GM19468 (cell line): ENCODE measurements around the gene TACR2.
"Not testable (repeated sequence)": the region's sequence is repeated elsewhere in the genome, so short reads cannot be mapped to it uniquely, and the experiment has no call there.

Source experiments
- ATAC-seq: cut with Tn5 transposase; IDR thresholded peaks from one replicate; pipeline ENCODE4 v1.9.1; 2021; ENCODE audit warnings: mild to moderate bottlenecking, moderate library complexity, moderate number of reproducible peaks; ENCODE audit not compliant: unreplicated experiment; ENCODE audit errors: extremely low read depth

The TACR2 gene

DNA sequence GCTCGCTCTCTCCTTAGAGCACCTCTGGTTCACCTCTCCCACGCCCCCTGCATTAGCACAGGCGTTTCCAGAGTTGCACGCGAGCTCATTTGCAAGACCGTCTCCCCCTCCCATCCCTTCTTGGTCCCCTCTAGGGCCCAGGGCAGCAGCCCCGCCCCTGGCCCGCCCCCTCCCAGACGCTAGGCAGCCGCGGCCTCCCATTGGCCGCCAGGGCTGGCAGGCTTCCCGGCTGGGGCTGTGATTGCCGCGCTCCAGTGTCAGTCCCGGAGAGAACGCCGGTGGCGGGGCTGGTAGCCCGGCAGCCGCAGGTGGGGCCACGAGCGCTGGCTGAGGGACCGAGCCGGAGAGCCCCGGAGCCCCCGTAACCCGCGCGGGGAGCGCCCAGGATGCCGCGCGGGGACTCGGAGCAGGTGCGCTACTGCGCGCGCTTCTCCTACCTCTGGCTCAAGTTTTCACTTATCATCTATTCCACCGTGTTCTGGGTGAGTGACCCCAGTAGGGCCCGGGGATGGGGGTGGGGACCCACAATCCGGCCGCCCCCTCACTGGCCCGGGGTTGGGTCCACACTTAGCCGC lies 34.6 kb upstream of the TACR2 start, which contains the start of gene TSPAN15:
Gene TSPAN15 (plus strand): TSS at position 257 of the 575 bp plus-strand sequence. CDS start 130 bp downstream, at position 387.
- no peak for ATAC-seq

DNA sequence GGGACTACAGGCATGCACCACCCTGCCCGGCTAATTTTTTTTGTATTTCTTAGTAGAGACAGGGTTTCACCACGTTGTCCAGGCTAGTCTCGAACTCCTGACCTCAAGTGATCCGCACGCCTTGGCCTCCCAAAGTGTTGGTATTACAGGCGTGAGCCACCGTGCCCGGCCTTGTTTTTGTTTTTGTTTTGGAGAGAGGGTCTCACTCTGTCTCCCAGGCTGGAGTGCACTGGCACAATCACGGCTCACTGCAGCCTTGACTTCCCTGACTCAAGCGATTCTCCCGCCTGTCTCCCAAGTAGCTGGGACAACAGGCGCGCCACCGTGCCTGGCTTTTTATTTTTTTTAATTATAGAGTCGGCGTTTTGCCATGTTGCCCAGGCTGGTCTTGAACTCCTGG lies 33.7 kb upstream of the TACR2 start:
- not testable (repeated sequence) for ATAC-seq

DNA sequence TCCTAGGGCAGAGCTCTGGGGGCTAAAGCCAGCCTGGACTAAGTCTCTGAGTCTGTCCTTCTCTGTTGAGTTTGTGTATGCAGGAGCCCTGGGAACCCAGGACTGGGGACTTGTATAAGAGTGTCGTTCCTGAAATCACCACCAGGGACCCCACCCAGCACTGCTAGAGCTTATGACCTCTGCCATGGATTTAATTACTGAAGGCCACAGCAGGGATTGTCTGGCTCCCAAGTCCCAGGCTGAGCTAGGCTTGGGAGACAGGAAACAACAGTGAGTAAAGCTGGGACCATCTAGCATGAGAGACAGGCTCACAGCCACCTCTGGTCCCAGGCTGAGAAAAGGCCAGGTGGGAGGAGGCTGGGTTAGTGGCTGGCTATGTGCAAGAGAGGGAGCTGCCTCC lies 33.1 kb upstream of the TACR2 start:
- ATAC-seq, result no peak

DNA sequence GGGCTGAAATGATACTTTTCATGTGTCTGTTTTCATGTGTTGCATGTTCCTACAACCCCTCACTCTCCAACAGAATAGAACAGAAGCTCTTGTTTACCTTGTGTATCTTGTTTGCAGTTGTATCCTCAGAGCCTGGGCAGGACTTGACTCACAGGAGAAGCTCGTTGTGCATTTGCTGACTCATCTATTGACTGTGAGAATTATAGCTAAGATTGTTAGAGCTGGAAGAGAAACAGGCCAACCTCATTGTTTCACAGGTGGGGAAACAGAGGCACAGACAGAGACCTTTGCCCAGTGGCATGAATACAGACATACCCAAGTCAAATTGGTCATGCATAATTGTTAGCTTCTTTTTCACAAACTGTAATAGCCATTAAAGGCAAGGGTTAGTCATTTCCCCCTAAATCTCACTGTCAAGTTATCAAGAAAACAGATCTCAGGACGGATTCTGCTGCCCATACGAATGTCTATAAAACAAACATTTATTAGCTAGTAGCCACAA lies 30.0 kb upstream of the TACR2 start:
- no peak for ATAC-seq

DNA sequence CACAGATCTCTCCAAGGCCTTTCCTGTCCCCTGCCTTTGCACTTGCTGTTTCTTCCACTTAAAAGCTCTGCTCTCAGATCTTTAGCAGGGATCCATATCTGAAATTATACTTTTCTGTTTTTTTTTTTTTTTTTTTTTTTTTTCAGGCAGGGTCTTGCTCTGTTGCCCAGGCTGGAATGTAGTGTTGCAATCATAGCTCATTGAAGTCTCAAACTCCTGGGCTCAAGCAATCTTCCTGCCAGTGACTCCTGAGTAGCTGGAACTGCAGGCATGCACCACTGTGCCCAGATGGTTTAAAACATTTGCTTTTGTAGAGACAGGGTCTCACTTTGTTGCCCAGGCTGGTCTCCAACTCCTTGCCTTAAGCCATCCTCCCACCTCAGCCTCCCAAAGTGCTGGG lies 29.5 kb upstream of the TACR2 start:
- ATAC-seq, result no peak

DNA sequence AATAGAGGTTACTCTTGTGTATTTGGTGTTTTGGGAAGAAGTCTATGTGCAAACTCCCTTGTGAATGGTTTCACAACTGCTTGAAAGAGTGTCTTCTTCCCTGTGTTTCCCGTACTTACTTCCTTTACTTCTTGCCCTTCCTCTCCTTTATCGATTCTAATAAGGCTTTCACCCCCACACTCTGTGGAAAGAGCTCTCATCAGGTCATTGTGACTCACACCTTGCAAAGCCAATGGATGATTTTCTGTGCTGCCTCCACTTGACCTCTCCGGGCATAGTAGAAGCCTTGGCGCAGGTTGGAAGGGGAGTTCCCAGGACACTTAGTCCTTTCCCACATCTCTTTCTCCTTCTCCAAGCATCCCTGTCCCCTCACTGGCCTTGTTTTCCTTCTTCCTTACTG lies 28.3 kb upstream of the TACR2 start:
- ATAC-seq, result no peak

DNA sequence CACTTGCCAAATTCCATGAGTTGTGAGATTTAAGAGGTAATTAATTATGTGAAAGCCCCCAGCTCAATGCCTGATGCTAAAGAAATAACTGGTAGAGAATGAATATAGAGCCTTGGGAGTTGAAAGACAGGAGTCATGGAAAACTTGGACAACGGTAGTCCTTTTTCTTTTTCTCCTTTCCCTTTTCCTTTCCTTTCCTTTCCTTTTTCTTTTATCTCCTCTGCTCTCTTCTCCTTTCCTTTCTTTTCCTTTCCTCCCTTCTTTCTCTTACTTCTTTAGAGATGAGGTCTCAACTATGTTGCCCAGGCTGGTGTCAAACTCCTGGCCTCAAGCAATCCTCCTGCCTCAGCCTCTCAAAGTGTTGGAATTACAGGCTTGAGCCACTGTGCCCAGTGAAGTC lies 26.6 kb upstream of the TACR2 start:
- ATAC-seq, result no peak

DNA sequence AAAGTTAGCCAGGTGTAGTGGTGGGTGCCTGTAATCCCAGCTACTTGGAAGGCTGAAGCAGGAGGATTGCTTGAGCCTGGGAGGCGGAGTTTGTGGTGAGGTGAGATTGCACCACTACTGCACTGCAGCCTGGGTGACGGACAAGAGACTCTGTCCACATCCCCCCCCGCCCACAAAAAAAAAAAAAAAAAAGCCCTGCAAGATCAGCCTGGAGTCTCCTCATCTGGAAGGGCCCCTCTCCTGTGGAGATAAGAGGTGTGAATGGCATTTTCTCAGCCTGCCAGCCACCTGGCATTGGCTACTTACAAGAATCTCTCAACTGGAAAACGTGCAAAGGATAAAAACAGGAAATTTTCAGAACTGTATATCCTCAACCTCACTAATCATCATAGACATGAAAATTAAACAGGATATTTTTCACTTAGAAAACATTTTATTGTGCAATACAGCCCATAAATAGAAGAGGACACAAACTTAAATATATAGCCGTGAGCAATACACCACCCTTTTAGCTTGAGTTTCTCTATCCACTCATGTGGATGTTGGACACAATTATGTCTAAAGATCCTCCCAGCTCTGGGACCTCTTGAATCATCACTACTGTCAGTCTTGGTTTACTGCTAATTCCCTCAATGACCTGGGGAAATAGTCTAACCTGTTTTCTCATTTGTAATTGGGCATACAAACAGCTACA lies 23.2 kb upstream of the TACR2 start:
- no peak for ATAC-seq

DNA sequence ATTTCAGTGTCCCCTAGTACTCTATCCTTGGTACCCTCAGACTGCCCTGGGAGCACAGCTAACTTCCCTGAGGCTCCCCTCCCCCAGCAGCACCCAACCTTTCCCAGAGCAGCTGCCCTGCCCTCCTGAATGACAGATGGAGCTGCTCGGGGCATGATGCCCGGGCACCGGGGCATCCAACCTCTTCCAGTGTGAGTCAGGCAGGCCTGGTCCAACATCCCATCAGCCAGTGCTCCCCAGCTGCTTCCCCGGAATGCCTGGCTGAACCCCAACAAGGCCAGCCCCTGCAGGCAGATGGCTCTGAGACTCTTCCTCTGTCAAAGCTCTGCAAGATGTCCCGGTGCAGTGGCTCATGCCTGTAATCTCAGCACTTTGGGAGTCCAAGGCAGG lies 22.6 kb upstream of the TACR2 start:
- no peak for ATAC-seq

DNA sequence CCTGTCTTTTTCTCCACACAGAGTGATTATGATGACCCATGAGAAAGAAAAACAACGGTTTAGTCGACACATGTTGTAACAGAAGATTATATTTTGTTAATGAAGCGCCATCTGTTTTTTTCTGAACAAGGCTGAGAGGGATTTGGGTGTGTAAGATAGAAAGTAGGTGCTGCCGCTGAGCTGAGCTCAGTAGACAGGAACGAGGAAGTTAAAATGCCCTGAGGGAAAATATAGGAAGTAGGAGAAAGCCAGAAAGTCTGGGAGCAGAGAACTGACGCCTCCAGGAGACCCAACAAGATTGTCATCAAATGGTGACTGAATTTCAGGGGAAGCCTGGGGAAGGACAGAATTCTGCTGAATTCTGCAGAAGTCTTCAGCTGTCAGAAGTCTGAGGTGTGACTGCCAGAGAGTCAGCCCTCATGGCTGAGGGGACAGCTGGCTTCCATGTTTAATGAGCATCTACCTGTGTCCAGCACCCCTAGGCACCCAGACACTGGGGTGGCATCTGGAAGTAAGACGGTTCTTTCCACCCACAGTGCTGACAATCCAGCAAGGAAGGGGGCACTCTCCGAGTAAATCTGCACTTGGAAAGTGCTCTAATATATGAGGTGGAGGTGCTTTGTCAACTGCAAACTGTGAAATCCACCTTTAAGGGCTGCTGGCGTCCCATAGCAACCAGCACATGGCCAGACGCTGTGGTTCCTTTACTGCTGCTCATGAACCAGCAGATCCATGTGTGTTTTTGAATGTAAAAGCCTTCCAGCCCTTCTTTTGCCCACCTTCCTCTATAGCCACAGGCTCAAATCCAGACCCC lies 22.0 kb upstream of the TACR2 start:
- ATAC-seq, result no peak

DNA sequence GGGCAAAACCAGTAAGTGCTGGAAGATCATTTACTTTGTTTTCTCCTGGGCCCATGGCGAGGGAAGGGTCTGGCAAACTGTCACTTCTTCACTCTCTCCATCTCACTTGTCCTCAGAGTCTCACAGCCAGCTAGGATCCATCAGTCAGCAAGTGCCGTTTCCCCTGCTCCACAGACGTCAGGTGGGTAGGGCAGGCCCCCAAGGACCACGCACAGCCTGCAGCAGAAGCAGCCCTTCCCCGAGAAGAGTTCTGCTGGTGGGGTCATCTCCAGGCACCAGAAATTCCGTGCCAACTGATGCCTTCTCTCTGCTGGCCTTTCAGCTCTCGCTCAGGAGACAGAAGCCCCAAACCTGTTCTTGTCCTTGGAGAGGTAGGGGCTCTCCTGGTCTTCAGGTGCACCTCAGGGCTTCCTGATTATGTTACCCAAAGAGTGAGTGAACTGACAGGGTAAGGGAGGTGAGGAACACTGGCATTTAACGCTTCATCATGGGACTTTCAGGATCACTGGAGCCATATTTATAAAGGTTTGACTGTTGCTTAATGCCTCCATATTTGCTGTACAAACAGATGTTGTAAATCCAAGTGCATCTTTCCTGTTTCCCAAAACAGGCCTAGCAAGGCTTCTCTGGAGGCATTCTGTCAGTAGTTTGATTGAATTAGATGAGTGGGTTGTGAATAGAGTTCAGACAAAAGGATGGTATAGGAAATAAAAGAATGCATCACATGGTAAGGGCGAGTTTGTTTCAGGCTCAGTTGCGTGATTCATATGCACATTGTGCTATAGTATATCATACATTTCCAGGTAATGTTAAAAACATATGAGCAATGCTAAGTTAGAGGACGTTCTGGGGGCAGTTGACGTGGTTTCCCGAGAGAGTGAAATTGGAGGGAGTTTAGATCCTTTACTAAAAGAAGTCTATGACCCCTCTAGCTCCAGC lies 20.9 kb upstream of the TACR2 start:
- ATAC-seq, result no peak

DNA sequence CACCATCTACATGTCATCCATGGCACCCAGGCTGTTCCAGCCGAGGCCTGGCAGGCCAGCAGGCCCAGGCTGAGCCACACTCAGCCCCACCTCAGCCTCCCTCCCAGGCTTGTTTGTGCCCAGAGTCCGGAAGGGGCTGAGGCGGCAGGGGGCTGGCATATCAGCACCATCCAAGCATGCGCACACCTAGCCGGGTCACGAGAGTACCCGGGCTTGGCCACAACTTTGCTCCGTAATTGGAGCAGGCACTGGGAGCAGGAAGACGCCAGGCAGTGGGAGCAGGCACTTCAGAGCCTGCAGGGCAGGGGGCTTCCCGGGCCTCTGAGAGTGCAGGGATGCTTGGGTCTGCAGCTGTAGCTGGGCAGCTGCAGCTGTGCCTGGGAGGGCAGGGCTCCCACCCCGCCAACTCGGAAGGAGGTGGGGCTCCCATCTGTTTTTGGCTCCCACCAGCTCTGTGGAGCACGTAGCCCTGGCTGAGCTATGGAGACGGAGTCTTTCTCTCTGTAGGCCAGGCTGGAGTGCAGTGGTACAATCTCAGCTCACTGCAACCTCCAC lies 19.3 kb upstream of the TACR2 start:
- ATAC-seq, result no peak

DNA sequence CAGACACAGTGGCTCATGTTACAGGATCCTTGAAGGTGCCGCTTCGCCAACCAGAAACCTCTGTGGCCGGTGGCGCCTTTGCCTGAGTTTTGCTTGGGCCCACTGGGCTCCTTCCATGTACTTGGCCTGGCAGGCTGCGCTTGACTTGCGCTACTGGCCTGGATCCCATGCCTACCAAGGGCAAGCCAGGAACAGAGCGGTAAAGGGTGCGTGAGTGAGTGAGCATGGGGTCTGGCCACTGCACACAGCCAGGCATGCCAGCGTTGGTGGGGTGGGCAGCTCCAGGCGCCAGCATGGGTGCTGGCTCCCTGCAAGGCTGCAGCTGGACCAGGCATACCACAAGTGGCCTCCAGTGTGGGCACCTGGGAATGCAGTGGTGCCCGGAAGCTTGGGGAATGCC lies 18.2 kb upstream of the TACR2 start:
- ATAC-seq, result no peak

DNA sequence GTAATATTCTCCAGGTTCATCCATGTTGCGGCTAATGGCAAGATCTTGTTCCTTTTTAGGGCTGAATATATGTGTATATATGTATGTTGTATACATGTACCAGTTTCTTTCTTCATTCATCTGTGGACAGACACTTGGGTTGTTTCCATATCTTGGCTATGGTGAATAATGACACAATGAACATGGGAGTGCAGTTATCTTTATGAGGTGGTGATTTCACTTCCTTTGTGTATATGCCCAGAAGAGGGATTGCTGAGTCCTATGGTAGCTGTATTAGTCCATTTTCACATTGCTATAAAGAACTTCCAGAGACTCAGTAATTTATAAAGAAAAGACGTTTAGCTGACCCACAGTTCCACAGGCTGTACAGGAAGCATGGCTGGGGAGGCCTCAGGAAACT lies 17.5 kb upstream of the TACR2 start:
- ATAC-seq, result no peak

DNA sequence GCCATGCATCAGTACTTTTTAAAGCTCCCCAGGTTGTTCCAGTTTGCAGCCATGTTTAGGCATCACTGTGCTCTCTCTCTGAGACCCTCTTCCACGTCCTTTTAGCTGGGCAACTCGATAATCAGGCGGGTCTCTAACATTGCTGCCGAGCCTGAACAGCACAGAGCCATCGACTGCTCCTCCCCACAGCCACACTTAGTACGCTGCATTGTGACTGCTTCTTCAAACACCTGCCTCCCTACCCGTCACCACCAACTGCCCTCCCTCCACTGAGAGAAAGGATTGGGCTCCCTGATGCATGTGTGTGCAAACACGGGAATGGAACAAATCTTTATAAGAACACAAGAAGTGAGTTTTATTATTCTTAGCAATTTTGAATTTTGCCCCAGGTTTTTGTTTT lies 11.4 kb upstream of the TACR2 start:
- no peak for ATAC-seq

DNA sequence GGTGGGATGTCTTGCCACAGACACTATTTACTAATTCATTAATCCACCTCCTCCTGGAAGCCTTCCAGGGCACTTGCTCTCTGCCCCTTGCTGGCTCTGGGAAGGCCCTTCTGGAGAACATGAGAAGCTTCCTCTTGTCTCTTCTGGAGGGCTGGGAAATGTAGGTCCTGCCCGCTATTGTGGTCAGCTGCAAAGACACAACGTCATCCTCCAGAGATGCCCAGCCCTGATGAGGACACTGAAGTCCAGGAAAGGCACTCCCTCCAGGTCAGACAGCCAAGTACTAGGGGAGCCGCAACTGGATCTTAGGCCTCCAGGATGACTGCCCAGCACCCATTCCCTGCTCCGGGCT lies 9.6 kb upstream of the TACR2 start:
- ATAC-seq, result no peak

DNA sequence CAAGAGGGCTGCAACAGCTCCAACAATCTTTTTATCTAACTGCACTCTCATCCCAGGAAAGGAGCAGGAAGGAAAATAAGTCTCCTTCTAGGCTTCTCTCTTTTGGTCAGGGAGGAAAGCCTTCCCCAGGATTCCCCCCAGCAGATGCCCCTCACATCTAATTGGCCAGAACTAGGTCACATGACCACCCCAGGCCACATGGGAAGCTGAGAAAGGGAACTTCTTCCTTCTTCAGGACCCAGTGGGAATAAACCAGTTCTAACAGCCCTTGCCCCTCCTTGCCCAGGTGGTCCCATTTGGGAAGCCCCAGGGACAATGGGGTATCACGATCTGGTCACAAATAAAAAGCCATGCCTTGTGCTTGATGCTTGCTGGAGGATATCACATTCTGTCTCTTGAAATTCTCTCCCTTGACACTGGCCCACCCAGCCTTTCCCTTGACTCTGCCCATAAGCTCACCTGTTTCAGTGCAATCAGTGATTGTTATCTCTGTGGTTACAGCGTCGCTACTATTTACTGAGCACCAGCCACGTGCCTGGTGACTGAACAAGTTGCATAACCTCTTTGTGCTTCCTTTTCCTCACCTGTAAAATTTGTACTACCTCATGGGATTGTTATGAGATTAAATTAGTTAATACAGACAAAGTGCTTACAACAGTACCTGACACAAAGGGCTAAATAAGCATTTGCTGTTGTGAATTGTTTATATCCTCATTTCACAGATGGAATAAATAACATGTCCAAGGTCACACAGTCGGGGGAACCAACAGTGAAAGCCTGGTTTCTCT lies 9.0 kb upstream of the TACR2 start:
- ATAC-seq, result no peak

DNA sequence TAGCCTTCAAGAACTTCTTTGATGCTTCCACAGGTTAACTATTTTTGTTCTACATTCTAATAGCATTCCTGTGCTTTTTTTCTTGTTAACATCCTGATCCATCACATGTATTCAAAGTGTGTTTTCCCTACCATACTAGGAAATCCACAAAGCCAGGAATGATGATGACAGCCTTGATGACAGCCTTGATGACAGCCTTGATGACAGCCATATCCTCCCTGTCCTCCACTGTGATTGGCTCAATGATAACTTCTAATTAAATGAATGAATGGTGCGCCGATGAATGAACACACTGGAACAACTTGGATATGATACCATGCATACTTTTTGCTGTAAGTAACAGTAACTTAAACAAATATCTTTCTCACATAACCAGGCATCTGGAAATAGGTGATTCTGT lies 8.3 kb upstream of the TACR2 start:
- ATAC-seq, result no peak

DNA sequence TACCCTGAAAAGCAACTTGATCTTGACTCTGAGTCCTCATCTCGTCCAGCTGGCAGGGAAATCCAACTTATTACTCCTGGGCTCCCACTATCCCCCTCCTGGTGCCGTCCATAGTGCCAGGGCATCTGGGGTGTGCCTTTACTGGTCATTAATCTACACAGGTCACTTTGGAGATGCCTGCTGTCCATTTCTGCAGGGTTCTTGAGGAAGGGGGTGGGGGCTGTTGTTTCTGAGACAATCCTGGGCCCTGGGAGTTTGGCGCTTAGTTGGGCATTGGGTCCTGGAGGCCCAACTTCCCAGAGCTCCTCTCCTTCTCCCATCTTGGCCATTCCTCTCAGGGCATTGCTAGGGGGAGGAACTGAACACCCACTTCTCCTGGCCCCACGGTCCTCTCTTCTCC lies 6.0 kb upstream of the TACR2 start:
- ATAC-seq, result no peak
